Heart left ventricle (tissue), 13 donors: Measurements from ENCODE around the gene MAGI2.

ENCODE experiments used
- CTCF ChIP-seq, 12 donors: fragments of 200-600 bp; sonication (generic) in 4 of 12; IDR thresholded peaks; one replicate each; pipeline versions ENCODE4 v1.5.0 to v1.8.0; 2018 to 2022; ENCODE audit warnings: antibody characterized with exemption in 12 of 12, mild to moderate bottlenecking in 5 of 12
- POLR2A ChIP-seq, 2 donors: fragments of 450-650 bp; IDR thresholded peaks; one replicate each; pipeline ENCODE4 v1.6.1; 2017; ENCODE audit warnings: antibody characterized with exemption in 2 of 2, mild to moderate bottlenecking in 2 of 2, moderate library complexity in 2 of 2
- donor health status: ischemic (EF 13 %, LVEDD 7.1; RV severe dilation, severe dysfunction).
- donor health status: DM: no; HTN: yes; CAD: no.
- donor health status: DM: no; HTN: no; CAD: no.
- donor health status: ischemic (EF 25% LVEDD 6.9; RV normal size, moderate dysfunction).
- donor health status: ischemic (EF 25% LVEDD 5.7; RV mildly dilated, moderate dysfunction).
- donor health status: ischemic (EF 35%, LVEDD 5.7; RV mildly dilated, moderate dysfunction).
- donor health status: nonischemic (EF 11% LVEDD 7.7; RV severe dilation, severe dysfunction).
- donor health status: DM: yes; HTN: yes; CAD: no.
- donor health status: PGD.
- donor health status: ischemic (EF 29% LVEDD 5.4; RV normal size, mild dysfunction).
- donor health status: nonischemic (EF 23%, LVEDD 6.1; RV moderate dilation, normal function).

- no peak for TF ChIP-seq CTCF (IDR thresholded peaks at IDR 0.05)
- no peak for TF ChIP-seq POLR2A (IDR thresholded peaks at IDR 0.05)
Measured at GRCh38 chr7:79497728-79498127, 44.3 kb upstream of the MAGI2 start.
